Rectal smooth muscle tissue (tissue), 1 donor: Measurements from ENCODE around the gene RNF212.
"Not testable (repeated sequence)": the region's sequence is repeated elsewhere in the genome, so short reads cannot be mapped to it uniquely, and the experiment has no call there.

ENCODE experiments used
- H3K27ac ChIP-seq: one replicate; pipeline ENCODE4 v1.7.0; 2013; ENCODE audit warnings: low read depth, low read length, inconsistent platforms
- H3K27me3 ChIP-seq: one replicate; pipeline ENCODE4 v1.7.0; 2013; ENCODE audit warnings: low read length; ENCODE audit not compliant: control insufficient read depth, insufficient read depth
- H3K36me3 ChIP-seq: one replicate; pipeline ENCODE4 v1.7.0; 2013; ENCODE audit warnings: low read length; ENCODE audit not compliant: control insufficient read depth, insufficient read depth
- H3K4me1 ChIP-seq: one replicate; pipeline ENCODE4 v1.7.0; 2013; ENCODE audit warnings: low read length; ENCODE audit not compliant: control insufficient read depth, insufficient read depth
- H3K4me3 ChIP-seq: one replicate; pipeline ENCODE4 v1.7.0; 2013; ENCODE audit warnings: low read length
- H3K9ac ChIP-seq: one replicate; pipeline ENCODE4 v1.7.0; 2013; ENCODE audit warnings: low read length

Gene RNF212

DNA sequence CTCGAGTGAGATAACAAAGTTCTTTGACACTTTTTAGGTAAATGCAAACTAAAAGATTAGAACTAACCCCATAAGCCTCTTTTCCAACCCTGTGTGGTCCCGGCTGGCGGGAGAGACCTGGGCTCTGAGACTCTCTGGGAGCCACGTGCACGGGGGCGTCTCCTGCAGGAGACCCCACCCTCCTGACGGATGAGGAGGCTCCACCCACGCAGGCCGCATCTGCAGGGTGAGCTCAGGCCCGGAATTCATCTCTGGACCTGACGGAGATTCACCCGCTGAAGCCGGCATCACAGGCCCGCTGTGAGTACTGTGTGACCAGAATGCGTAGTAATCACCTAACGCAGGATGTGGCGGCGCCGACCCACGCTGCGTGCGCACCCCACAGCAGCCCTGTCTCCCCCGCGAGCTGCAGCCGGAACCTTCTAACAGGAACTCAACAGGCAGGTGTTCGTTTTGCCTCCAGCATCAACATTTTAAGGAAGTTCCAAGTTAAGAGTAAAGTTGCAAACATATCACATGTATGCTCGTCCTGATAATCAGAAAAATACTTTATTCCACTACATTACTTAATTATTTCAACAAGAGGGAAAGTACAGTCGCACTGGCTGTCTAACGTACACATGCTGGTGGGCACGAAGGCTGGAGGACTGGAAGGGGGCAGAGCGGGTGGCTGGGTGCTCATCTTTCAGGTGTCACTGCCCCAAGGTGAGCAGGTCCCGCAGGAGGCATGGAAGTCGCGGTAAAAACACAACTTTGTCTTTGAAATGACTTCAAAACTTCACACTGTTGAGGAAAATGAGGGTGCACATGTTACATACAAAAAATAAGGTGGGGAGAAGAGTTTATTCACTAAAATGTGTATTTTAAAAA is 57.4 kb downstream of the RNF212 start:
- H3K4me1 ChIP-seq = no peaks in the 10 kb centered on the region
- H3K27ac ChIP-seq = no peak overlapping the region
- no peak overlapping the region for H3K9ac ChIP-seq
- H3K4me3 ChIP-seq = peak overlapping the region; percentile 15
- H3K27me3 ChIP-seq = peaks cover 17% of the 10 kb centered on the region
- no peaks in the 10 kb centered on the region for H3K36me3 ChIP-seq

GRCh38 chr4:1055243-1055701 is 58.1 kb downstream of the RNF212 start:
- H3K27ac ChIP-seq = not testable (repeated sequence)

DNA sequence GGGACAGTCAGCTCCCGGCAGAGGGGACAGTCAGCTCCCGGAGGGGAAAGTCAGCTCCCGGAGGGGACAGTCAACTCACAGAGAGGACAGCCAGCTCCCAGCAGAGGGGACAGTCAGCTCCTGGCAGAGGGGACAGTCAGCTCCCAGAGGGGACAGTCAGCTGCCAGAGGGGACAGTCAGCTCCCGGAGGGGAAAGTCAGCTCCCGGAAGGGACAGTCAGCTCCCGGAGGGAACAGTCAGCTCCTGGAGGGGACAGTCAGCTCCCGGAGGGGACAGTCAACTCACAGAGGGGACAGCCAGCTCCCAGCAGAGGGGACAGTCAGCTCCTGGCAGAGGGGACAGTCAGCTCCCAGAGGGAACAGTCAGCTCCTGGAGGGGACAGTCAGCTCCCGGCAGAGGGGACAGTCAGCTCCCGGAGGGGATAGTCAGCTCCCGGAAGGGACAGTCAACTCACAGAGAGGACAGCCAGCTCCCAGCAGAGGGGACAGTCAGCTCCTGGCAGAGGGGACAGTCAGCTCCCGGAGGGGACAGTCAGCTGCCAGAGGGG is 58.6 kb downstream of the RNF212 start:
- H3K27me3 ChIP-seq = peaks cover 17% of the 10 kb centered on the region
- not testable (repeated sequence) for H3K4me1 ChIP-seq, H3K27ac ChIP-seq, H3K36me3 ChIP-seq, H3K9ac ChIP-seq, H3K4me3 ChIP-seq

More at GRCh38 chr4:1055243-1055701, 58.1 kb downstream of the RNF212 start:
- Histone ChIP-seq H3K4me3 (peak overlapping the region; percentile 4), H3K27me3 (peaks cover 17% of the 10 kb centered on the region)
- not testable (repeated sequence) for H3K9ac ChIP-seq, H3K36me3 ChIP-seq, H3K4me1 ChIP-seq

GRCh38 chr4:1053891-1054290 is 59.5 kb downstream of the RNF212 start:
- not testable (repeated sequence) for H3K36me3 ChIP-seq, H3K4me1 ChIP-seq, H3K4me3 ChIP-seq, H3K9ac ChIP-seq, H3K27ac ChIP-seq
- H3K27me3 ChIP-seq = peaks cover 17% of the 10 kb centered on the region

DNA sequence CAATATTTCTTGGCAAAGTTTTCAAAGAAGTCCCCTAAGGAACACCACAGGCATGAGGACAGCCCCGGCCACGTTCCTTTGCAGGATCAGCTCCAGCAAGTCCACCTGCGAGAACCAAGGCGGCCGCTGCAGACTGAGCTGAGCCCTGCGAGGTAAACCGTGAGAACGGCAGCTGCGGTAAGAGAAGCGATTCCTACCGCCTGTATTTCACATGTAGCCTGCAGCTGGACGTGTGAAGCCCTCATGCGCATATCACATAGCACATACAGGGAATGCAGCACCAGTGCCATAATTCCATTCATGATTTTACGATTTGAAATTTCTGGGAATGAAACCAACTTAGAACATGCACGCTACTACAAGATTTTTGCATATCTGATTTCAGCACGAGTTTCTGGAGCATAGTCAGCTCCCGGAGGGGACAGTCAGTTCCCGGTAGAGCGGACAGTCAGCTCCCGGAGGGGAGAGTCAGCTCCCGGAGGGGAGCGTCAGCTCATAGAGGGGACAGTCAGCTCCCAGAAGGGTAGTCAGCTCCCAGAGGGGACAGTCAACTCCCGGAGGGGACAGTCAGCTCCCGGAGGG is 60.2 kb downstream of the RNF212 start:
- Histone ChIP-seq H3K36me3 (no peaks in the 10 kb centered on the region), H3K27ac (no peak overlapping the region), H3K4me3 (no peak overlapping the region), H3K9ac (no peak overlapping the region), H3K27me3 (peaks cover 17% of the 10 kb centered on the region), H3K4me1 (no peaks in the 10 kb centered on the region)

GRCh38 chr4:1052231-1052671 is 61.1 kb downstream of the RNF212 start:
- no peak overlapping the region for H3K9ac ChIP-seq
- H3K27me3 ChIP-seq = peaks cover 17% of the 10 kb centered on the region
- no peaks in the 10 kb centered on the region for H3K4me1 ChIP-seq
- no peak overlapping the region for H3K27ac ChIP-seq
- H3K36me3 ChIP-seq = no peaks in the 10 kb centered on the region
- no peak overlapping the region for H3K4me3 ChIP-seq

- Histone ChIP-seq H3K4me1 (peaks cover 3% of the 10 kb centered on the region), H3K27ac (no peak overlapping the region), H3K27me3 (peaks cover 17% of the 10 kb centered on the region), H3K36me3 (no peaks in the 10 kb centered on the region), H3K9ac (no peak overlapping the region), H3K4me3 (no peak overlapping the region)
These were observed 61.9 kb downstream of the RNF212 start for GRCh38 chr4:1051472-1051871.

- Histone ChIP-seq H3K9ac (no peak overlapping the region), H3K27me3 (peaks cover 10% of the 10 kb centered on the region), H3K4me1 (peaks cover 3% of the 10 kb centered on the region), H3K36me3 (no peaks in the 10 kb centered on the region), H3K4me3 (no peak overlapping the region), H3K27ac (no peak overlapping the region)
These were observed 62.7 kb downstream of the RNF212 start for GRCh38 chr4:1050486-1051213.

DNA sequence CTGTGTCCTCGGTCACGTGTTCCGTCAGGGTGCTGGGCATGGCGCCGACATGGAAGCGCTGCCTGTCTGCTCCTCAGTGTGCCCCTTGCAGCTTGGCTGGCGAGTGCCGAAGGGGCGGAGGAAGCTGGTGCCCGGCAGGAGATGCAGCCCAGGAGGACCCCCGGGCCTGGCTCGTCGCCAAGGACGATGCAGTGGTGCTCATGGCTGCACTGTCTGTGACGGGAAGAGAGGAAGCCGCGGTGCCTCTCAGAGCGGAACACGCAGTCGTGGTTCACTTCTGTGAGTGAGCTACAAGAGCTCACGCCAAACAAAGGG is 63.8 kb downstream of the RNF212 start:
- Histone ChIP-seq H3K4me1 (peaks cover 3% of the 10 kb centered on the region), H3K27me3 (peaks cover 18% of the 10 kb centered on the region), H3K27ac (no peak overlapping the region), H3K4me3 (no peak overlapping the region), H3K9ac (no peak overlapping the region), H3K36me3 (no peaks in the 10 kb centered on the region)

DNA sequence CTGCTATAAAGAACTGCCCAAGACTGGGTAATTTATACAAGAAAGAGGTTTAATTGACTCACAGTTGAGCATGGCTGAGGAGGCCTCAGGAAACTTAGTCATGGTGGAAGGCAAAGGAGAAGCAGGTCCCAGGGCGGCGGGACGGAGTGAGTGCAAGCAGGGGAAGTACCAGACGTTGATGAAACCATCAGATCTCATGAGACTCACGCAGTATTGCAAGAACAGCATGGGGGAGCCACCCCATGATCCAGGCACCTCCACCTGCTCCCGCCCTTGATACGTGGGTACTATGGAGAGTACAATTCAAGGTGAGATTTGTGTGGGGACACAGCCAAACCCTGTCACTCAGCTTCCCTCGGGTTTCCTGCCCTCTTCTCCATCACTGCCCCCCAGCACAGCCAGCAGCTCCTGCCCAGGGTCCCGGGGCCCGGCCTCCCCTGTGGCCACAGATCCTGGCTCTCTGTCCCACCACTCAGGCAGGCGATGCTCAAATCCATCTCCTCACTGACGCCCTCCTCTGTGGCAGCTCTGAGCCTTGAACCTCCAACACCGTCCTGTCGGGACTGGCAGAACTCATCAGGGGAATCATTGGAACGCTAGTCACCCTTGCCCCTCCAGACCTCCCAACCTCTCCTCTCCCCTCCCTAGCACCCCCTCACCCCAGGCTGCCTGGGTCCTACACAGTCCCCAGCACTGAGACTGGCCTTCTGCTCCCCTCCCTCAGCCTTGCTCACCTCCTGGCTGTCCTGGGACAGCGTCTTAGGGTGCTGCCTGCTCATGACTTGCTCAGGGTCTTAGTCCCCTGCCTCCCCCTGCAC is 64.4 kb downstream of the RNF212 start:
- H3K4me1 ChIP-seq = peaks cover 6% of the 10 kb centered on the region
- H3K4me3 ChIP-seq = no peak overlapping the region
- no peaks in the 10 kb centered on the region for H3K36me3 ChIP-seq
- peaks cover 23% of the 10 kb centered on the region for H3K27me3 ChIP-seq
- no peak overlapping the region for H3K27ac ChIP-seq
- no peak overlapping the region for H3K9ac ChIP-seq

- H3K36me3 ChIP-seq = no peaks in the 10 kb centered on the region
- H3K27me3 ChIP-seq = peaks cover 28% of the 10 kb centered on the region
- no peak overlapping the region for H3K9ac ChIP-seq
- peaks cover 10% of the 10 kb centered on the region for H3K4me1 ChIP-seq
- H3K27ac ChIP-seq = no peak overlapping the region
- no peak overlapping the region for H3K4me3 ChIP-seq
These were observed 65.2 kb downstream of the RNF212 start for GRCh38 chr4:1047976-1048772.
